ENCODE measurements around the gene C1orf74.

Gene C1orf74

DNA sequence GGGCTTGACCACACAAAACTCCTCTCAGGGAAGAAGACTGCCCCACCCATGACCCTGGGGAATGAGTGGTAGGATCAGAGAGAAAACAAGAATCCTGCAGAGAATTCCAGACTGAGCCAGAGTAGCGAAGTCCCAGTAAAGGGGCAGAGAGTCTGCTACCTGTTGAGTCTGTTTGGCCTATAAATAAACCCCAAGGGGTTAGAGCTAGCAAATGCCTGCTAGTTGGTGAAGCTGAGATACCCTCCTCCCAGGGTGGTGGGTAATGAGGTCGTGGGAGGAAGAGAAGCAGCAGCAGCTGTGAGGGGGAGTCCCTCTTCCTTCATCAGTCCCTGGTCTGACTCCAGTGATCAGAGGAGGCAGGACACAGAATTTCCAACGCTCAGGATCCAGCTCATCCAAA, 26.0 kb downstream of the C1orf74 start:
- Histone ChIP-seq H3K4me3 (ENCODE audit: low read depth, low read length) (no peak overlapping the region), H3K27me3 (replicated peaks) (no peaks in the 10 kb centered on the region), H3K27ac (no peak overlapping the region), H3K36me3 (replicated peaks) (no peaks in the 10 kb centered on the region)
- in situ Hi-C loops (cut with HindIII; ENCODE audit: low pct_ligation_motif_present, low sequenced_read_pairs), result no loop called here
- no peak for DNase-seq
- TF ChIP-seq, protein P1, sequence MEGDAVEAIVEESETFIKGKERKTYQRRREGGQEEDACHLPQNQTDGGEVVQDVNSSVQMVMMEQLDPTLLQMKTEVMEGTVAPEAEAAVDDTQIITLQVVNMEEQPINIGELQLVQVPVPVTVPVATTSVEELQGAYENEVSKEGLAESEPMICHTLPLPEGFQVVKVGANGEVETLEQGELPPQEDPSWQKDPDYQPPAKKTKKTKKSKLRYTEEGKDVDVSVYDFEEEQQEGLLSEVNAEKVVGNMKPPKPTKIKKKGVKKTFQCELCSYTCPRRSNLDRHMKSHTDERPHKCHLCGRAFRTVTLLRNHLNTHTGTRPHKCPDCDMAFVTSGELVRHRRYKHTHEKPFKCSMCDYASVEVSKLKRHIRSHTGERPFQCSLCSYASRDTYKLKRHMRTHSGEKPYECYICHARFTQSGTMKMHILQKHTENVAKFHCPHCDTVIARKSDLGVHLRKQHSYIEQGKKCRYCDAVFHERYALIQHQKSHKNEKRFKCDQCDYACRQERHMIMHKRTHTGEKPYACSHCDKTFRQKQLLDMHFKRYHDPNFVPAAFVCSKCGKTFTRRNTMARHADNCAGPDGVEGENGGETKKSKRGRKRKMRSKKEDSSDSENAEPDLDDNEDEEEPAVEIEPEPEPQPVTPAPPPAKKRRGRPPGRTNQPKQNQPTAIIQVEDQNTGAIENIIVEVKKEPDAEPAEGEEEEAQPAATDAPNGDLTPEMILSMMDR (IDR thresholded peaks at IDR 0.05; ENCODE audit: low read depth, low read length, missing control alignments), result no peak

DNA sequence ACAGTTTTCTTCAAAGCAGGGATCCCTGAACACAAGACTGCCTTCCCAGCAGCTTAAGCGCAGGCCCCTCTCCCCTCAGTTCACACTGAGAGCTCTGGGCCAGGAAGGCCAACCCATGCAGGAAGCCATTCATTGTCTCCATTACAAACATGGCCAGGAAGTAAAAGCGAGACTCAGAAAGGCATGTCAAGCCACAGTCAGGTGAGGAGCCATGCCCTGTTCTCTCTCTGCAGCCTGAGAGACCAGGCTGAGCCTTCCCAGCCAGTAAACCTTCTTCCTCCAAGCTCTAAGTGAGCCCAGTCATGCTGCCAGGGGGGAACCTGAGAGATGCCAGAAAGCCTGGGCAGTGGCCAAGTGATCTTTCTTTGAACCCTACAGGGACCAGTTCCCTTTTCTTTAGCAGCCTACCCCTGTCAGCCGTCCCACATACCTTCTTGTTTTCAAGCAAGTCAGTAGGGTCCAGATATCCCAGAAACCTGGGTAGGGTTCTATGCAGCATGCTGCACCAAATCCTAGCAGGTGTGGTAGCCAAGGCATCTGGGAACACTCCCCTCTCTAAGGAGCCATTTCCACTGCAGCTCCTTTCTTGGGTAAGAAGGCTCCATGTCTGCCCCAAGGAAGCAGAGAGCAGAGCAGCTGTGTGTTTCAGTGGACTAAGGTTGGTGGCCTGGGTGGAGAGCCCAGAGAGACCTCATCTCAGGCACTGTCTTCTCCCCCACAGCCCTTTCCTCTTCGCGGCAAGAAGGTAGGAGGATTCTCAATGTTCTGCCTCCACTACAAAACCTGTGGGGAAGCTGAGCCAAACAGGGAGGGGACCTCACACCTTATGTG, 27.5 kb downstream of the C1orf74 start:
- in situ Hi-C loops (cut with HindIII; ENCODE audit: low pct_ligation_motif_present, low sequenced_read_pairs), result no loop called here
- Histone ChIP-seq H3K4me3 (ENCODE audit: low read depth, low read length) (no peak overlapping the region), H3K36me3 (replicated peaks) (no peaks in the 10 kb centered on the region), H3K27ac (no peak overlapping the region), H3K27me3 (replicated peaks) (no peaks in the 10 kb centered on the region)
- TF ChIP-seq, protein P1 (IDR thresholded peaks at IDR 0.05; ENCODE audit: low read depth, low read length, missing control alignments), result no peak
- DNase-seq, result no peak

DNA sequence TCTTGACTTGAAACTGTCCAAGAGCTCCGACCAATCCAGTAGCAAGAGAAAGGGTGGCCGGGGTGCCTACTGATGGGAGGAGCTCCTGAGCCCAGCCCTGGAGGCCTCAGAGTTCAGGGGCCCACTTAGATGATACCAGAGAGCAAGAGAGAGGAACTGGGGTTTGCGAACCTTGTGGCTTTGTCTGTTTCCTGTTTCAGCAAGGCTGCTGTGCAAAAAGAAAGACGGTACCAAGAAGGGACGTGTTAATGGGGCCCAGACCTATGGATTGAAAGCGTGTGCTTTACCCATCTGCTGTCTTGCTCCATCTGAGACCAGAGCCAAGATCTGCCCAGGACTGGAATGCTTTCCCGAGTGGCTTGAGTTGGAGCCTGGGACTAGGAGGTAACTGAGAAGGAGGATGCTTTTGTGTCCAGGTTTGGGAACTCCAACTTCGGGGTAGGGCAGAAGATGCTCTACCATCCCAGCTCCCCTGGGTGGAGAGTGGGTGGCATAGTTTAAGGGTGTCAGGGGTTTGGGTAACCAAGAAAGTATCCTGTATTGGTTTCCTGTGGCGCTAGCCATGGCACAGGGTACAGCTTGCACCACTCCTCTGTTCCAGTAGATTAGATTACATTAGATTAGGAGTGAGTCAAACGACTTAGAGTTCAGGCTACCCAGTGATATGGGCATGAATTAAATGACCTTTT, 28.3 kb downstream of the C1orf74 start, which contains the start of gene TRAF3IP3:
Gene TRAF3IP3 (plus strand): TSS at position 128 of the 689 bp plus-strand sequence. CDS start 3,987 bp downstream, outside the sequence.
- TF ChIP-seq, protein P1 (IDR thresholded peaks at IDR 0.05; ENCODE audit: low read depth, low read length, missing control alignments), result no peak
- DNase-seq, result no peak
- no peaks in the 10 kb centered on the region for H3K36me3 ChIP-seq (replicated peaks)
- H3K4me3 ChIP-seq (ENCODE audit: low read depth, low read length), result no peak within 1 kb of the TSS
- no peak within 1 kb of the TSS for H3K27ac ChIP-seq
- H3K27me3 ChIP-seq (replicated peaks), result no peaks in the 10 kb centered on the region
- in situ Hi-C loops (cut with HindIII; ENCODE audit: low pct_ligation_motif_present, low sequenced_read_pairs), result no loop called here

DNA sequence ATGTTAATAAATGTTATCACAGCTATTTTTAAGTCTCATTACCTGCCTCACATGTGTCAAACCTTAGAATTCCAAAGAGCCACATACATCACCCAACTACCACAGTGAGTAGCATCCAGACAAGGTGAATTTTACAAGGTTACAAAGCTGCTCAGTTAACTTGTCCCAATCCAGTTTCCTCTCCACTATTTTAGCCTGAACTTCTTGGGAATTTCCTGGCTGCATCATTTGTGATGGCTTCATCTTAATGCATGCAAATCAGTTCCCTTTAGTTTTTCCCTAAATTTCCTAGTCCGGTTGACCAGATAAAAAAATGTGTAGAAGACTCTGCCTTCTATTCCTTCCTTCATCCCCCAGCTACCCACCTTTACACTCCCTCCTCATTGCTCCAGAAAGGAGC, 29.1 kb downstream of the C1orf74 start:
- Histone ChIP-seq H3K36me3 (replicated peaks) (no peaks in the 10 kb centered on the region), H3K27ac (no peak overlapping the region), H3K4me3 (ENCODE audit: low read depth, low read length) (no peak overlapping the region), H3K27me3 (replicated peaks) (no peaks in the 10 kb centered on the region)
- in situ Hi-C loops (cut with HindIII; ENCODE audit: low pct_ligation_motif_present, low sequenced_read_pairs), result no loop called here
- TF ChIP-seq, protein P1 (IDR thresholded peaks at IDR 0.05; ENCODE audit: low read depth, low read length, missing control alignments), result no peak
- no peak for DNase-seq

DNA sequence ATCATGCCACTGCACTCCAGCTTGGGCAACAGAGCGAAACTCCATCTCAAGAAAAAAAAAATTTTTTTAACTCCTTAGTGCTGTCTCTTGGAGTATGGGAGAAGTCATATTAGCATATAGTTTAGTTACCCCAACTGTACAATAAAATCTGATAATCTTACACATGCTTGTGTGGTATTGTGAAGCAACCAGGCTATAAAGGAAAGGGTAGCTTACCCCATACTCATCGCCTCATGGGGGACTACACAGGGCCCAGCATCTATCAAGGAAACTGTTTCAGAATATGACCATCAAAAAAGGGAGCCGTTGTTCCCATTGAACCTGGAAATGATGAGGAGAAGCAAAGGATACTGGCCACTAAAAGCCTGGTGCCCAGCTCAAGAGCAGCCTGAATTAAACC, 31.5 kb downstream of the C1orf74 start:
- Histone ChIP-seq H3K4me3 (ENCODE audit: low read depth, low read length) (no peak overlapping the region), H3K36me3 (replicated peaks) (no peaks in the 10 kb centered on the region), H3K27ac (no peak overlapping the region), H3K27me3 (replicated peaks) (no peaks in the 10 kb centered on the region)
- in situ Hi-C loops (cut with HindIII; ENCODE audit: low pct_ligation_motif_present, low sequenced_read_pairs), result no loop called here
- TF ChIP-seq, protein P1 (IDR thresholded peaks at IDR 0.05; ENCODE audit: low read depth, low read length, missing control alignments), result no peak
- no peak for DNase-seq

All from brain microvascular endothelial cell (primary cell).